Glutamatergic neuron (in vitro differentiated cells): ENCODE data around the gene NUDT3. TPM values are rescaled to one million over a fixed set of nuclear protein-coding genes. Genes with fewer than 3 reads are reported as not detected.

ENCODE experiments used
- DNase-seq: peaks from one replicate; pipeline ENCODE4 v3.0.0; 2022
- H3K27ac Mint-ChIP-seq: one replicate; pipeline ENCODE4 v1.8.0; 2020; ENCODE audit warnings: mild to moderate bottlenecking, mixed read lengths, inconsistent platforms; ENCODE audit not compliant: unreplicated experiment
- H3K27me3 Mint-ChIP-seq: one replicate; pipeline ENCODE4 v1.8.0; 2020; ENCODE audit warnings: mild to moderate bottlenecking, moderate library complexity, mixed read lengths, inconsistent platforms; ENCODE audit not compliant: unreplicated experiment
- H3K36me3 Mint-ChIP-seq: one replicate; pipeline ENCODE4 v1.8.0; 2020; ENCODE audit warnings: mild to moderate bottlenecking, mixed read lengths, inconsistent platforms; ENCODE audit not compliant: unreplicated experiment
- H3K4me1 Mint-ChIP-seq: one replicate; pipeline ENCODE4 v1.8.0; 2020; ENCODE audit warnings: mild to moderate bottlenecking, low read depth, mixed read lengths, inconsistent platforms; ENCODE audit not compliant: unreplicated experiment
- H3K4me3 Mint-ChIP-seq: one replicate; pipeline ENCODE4 v1.8.0; 2020; ENCODE audit warnings: mild to moderate bottlenecking, mixed read lengths, inconsistent platforms; ENCODE audit not compliant: unreplicated experiment
- H3K9me3 Mint-ChIP-seq: one replicate; pipeline ENCODE4 v1.8.0; 2020; ENCODE audit warnings: mild to moderate bottlenecking, moderate library complexity, mixed read lengths, inconsistent platforms; ENCODE audit not compliant: unreplicated experiment
- total RNA-seq: library from RNA; stranded (reverse); fragmentation: NEBNext Ultra II Directional; extraction: Animal tissue kit (Norgen Biotek cat#: 25700); gene quantifications from one replicate; pipeline ENCODE4 v1.2.1, GENCODE V29; 2021; ENCODE audit not compliant: unreplicated experiment
- TF ChIP-seq, protein P1 (sequence below): fragments of 200-600 bp; sonication (generic); IDR thresholded peaks from one replicate; pipeline ENCODE4 v1.5.0; 2021; ENCODE audit not compliant: partially characterized antibody, unreplicated experiment

NUDT3 gene
- total RNA-seq, 1 donor from 2014 or later, result 76.1 TPM

- Mint-ChIP-seq H3K4me3 (no peak overlapping the region), H3K4me1 (peaks cover 21% of the 10 kb centered on the region), H3K27ac (peak overlapping the region; percentile 5), H3K27me3 (peaks cover 6% of the 10 kb centered on the region), H3K36me3 (no peaks in the 10 kb centered on the region), H3K9me3 (peaks cover 3% of the 10 kb centered on the region)
- TF ChIP-seq, protein P1, sequence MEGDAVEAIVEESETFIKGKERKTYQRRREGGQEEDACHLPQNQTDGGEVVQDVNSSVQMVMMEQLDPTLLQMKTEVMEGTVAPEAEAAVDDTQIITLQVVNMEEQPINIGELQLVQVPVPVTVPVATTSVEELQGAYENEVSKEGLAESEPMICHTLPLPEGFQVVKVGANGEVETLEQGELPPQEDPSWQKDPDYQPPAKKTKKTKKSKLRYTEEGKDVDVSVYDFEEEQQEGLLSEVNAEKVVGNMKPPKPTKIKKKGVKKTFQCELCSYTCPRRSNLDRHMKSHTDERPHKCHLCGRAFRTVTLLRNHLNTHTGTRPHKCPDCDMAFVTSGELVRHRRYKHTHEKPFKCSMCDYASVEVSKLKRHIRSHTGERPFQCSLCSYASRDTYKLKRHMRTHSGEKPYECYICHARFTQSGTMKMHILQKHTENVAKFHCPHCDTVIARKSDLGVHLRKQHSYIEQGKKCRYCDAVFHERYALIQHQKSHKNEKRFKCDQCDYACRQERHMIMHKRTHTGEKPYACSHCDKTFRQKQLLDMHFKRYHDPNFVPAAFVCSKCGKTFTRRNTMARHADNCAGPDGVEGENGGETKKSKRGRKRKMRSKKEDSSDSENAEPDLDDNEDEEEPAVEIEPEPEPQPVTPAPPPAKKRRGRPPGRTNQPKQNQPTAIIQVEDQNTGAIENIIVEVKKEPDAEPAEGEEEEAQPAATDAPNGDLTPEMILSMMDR, result no peak
- no peak for DNase-seq
Observed at GRCh38 chr6:34240329-34241248, 151.9 kb downstream of the NUDT3 start.

GRCh38 chr6:34239893-34240292, 152.6 kb downstream of the NUDT3 start:
- peaks cover 6% of the 10 kb centered on the region for H3K27me3 Mint-ChIP-seq
- no peak for DNase-seq
- no peaks in the 10 kb centered on the region for H3K36me3 Mint-ChIP-seq
- peak overlapping the region; percentile 86 for H3K4me3 Mint-ChIP-seq
- H3K9me3 Mint-ChIP-seq, result peaks cover 3% of the 10 kb centered on the region
- peaks cover 19% of the 10 kb centered on the region for H3K4me1 Mint-ChIP-seq
- TF ChIP-seq, protein P1, result no peak
- H3K27ac Mint-ChIP-seq, result peak overlapping the region; percentile 5

GRCh38 chr6:34239500-34239825, 153.0 kb downstream of the NUDT3 start:
- peak overlapping the region; percentile 86 for H3K4me3 Mint-ChIP-seq
- no peak overlapping the region for H3K27ac Mint-ChIP-seq
- H3K9me3 Mint-ChIP-seq, result peaks cover 3% of the 10 kb centered on the region
- TF ChIP-seq, protein P1, result no peak
- no peaks in the 10 kb centered on the region for H3K36me3 Mint-ChIP-seq
- no peak for DNase-seq
- H3K4me1 Mint-ChIP-seq, result peaks cover 19% of the 10 kb centered on the region
- peaks cover 6% of the 10 kb centered on the region for H3K27me3 Mint-ChIP-seq

DNA sequence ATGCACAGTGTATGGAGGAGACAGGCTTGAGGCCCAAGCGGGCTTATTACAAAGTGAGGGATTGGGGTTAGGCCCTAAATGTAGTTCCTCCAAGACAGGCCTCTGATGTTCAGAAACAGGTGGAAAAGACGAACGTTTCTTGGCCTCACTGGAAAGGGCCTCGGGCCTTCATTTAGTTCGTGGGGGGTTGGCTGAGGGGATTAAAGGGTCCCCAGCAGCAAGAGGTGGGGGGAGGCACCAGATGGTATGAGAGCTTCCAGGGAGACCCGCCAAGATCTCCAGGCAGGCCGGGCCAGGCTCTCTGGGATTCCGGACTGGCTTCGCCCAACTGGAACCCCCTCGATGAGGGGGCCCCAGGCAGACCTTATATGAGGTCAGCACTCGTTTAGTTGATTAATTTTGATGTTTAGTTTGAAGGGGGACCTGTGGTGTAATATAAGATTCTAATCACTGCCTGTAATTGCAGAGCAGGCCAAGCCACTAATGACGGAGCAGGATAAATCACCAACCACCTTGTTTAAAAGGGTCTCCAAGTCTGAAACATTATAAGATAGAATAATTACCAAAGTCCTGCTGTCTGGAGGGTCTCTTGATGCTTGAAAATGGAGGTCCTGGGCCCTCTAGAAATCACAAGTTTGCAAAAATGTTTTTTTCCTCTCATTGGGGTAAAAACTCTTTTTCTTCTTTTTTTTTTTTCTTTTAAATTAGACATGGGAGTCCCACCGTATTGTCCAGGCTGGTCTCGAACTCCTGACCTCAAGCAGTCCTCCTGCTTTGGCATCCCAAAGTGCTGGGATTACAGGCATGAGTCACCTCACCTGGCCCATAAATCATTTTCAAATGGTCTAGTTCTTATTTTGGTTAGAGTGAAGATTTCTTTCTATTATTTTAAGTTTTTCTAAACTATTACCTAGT, 153.6 kb downstream of the NUDT3 start:
- TF ChIP-seq, protein P1, result no peak
- Mint-ChIP-seq H3K27ac (peak overlapping the region; percentile 64), H3K4me1 (peaks cover 19% of the 10 kb centered on the region), H3K36me3 (no peaks in the 10 kb centered on the region), H3K4me3 (peak overlapping the region; percentile 86), H3K9me3 (peaks cover 7% of the 10 kb centered on the region), H3K27me3 (peaks cover 6% of the 10 kb centered on the region)
- DNase-seq, result no peak
